ENCODE measurements around the gene SSUH2. TPM values are rescaled to one million over a fixed set of nuclear protein-coding genes. Genes with fewer than 3 reads are reported as not detected.

The SSUH2 gene
- total and polyA plus RNA-seq, 7 donors = 0.11 to 1.1 (median 0.36) TPM

DNA sequence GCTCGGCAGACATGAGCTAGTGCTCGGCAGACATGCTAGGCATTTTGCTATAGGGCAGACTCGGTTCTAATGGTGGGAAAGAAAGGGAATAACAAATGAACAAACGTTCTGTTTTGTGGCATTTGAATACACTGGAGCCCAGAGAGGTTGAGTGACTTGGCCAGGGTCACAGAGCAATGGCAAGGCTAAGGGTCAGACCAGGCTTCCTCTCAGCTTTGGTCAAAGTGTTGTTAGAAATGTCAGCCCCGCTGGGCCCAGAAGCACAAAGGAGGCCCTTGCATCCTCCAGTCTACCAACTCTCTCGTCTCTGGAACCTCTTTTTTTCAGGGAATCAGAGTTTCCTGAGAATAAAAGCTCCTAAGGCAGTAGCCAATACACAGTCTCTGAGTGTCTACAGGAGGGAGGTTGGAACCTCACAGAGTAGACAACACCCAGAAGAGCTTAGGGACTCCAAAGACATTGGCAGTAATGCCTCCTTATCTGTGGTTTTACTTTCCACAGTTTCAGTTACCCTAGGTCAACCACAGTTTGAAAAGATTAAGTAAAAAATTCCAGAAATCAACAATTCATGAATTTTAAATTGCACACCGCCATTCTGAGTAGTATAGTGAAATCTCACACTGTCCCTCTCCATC lies 47.3 kb downstream of the SSUH2 start:
- Histone ChIP-seq H3K27ac (peak overlapping the region; percentile 83), H3K27me3 (ENCODE audit: insufficient read depth in 3 of 3, low read length in 2 of 3) (no peaks in the 10 kb centered on the region), H3K4me1 (peaks cover 64% of the 10 kb centered on the region), H3K9me3 (no peaks in the 10 kb centered on the region), H3K36me3 (ENCODE audit: insufficient read depth in 1 of 2, low read depth in 1 of 2) (no peaks in the 10 kb centered on the region), H3K4me3 (no peak overlapping the region)
- ATAC-seq (no peak), DNase-seq (no peak)
- TF ChIP-seq, protein P1, sequence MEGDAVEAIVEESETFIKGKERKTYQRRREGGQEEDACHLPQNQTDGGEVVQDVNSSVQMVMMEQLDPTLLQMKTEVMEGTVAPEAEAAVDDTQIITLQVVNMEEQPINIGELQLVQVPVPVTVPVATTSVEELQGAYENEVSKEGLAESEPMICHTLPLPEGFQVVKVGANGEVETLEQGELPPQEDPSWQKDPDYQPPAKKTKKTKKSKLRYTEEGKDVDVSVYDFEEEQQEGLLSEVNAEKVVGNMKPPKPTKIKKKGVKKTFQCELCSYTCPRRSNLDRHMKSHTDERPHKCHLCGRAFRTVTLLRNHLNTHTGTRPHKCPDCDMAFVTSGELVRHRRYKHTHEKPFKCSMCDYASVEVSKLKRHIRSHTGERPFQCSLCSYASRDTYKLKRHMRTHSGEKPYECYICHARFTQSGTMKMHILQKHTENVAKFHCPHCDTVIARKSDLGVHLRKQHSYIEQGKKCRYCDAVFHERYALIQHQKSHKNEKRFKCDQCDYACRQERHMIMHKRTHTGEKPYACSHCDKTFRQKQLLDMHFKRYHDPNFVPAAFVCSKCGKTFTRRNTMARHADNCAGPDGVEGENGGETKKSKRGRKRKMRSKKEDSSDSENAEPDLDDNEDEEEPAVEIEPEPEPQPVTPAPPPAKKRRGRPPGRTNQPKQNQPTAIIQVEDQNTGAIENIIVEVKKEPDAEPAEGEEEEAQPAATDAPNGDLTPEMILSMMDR (IDR thresholded peaks at IDR 0.05) = no peak
- 48 to 61% (median 52%) methylated on average over 7 of the region's 7 CpGs for WGBS, 3 donors
- intact Hi-C loops (cut with DNase I) = no loop called here

DNA sequence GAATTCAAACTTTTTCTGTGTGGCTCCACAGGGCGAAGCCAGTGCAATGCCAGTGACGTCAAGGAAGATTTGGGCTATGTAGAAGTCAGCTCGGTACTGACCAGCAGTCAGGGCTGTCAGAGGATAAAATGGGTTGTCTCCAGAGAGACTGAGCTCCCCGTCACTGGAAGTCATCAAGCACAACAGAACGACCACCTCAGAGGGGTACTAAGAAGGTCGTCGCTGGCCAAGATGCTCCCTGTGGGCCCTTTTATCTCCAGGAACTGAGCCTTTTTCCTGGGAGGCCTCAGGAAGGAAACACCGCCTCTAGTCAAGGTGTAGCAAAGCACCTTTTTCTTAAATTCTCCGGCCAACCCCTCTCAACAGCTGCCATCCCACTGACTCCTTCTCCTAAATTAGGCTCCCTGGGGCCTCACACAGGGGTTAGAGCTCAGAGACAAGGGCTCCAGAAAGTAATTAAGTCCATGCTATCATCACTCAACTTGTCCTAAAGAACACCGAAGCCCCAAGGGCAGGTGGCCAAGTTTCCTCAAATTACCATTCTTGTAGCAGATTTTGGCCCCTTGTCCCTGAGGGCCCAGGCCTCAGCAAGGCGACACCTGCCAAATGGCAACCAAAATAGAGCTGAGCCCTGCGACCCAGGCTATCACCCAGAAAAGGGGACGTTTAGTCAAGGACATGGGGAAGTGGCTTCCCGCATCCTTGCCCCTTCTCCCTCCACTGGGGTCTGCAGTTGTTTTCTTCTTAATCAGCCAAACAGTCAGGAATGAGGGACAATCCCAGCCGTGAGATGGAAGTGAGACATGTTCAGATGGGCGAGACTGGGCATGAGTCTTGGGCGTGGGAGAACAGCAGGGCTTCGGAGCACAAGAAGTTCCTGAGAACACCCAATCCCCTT lies 48.0 kb downstream of the SSUH2 start:
- Histone ChIP-seq H3K36me3 (ENCODE audit: insufficient read depth in 1 of 2, low read depth in 1 of 2) (no peaks in the 10 kb centered on the region), H3K9me3 (no peaks in the 10 kb centered on the region), H3K4me1 (peaks cover 71% of the 10 kb centered on the region), H3K4me3 (no peak overlapping the region), H3K27me3 (ENCODE audit: insufficient read depth in 3 of 3, low read length in 2 of 3) (no peaks in the 10 kb centered on the region), H3K27ac (peak overlapping the region; percentile 83)
- TF ChIP-seq, protein P1 (IDR thresholded peaks at IDR 0.05) = no peak
- ATAC-seq = peak; percentile 22 to 62 (median 49)
- 27 to 44% (median 34%) methylated on average over 18 of the region's 18 CpGs for WGBS, 3 donors
- DNase-seq = peak; percentile 57 to 88
- intact Hi-C loops (cut with DNase I) = no loop called here

DNA sequence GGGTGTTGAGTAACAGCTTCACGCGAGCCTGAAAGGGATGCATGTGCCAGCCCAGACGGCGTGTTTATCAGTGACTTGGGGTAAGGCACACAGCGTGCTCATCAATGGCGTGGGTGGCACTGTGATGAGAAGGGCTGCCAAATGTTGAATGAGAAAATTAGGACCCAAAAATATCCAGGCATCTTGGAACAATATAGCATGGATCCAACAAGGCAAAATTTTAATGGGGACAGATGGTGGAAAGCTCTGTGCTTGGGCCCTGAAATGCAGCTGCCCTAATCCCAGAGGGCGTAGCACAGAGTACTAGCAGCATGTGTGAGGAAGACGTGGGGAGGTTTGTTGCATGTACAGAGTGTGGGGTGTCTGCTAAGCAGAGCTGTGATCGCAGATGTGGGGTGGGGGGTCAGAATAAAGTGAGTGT lies 48.9 kb downstream of the SSUH2 start:
- DNase-seq = peak in 1 of 2 donors; percentile 21
- H3K4me3 ChIP-seq = no peak overlapping the region
- intact Hi-C loops (cut with DNase I) = no loop called here
- H3K27ac ChIP-seq = peak overlapping the region; percentile 83
- 27 to 47% (median 29%) methylated on average over 9 of the region's 9 CpGs for WGBS, 3 donors
- H3K36me3 ChIP-seq (ENCODE audit: insufficient read depth in 1 of 2, low read depth in 1 of 2) = no peaks in the 10 kb centered on the region
- peaks cover 79% of the 10 kb centered on the region for H3K4me1 ChIP-seq
- TF ChIP-seq, protein P1 (IDR thresholded peaks at IDR 0.05) = no peak
- H3K9me3 ChIP-seq = no peaks in the 10 kb centered on the region
- H3K27me3 ChIP-seq (ENCODE audit: insufficient read depth in 3 of 3, low read length in 2 of 3) = no peaks in the 10 kb centered on the region
- peak in 1 of 4 donors; percentile 12 for ATAC-seq

DNA sequence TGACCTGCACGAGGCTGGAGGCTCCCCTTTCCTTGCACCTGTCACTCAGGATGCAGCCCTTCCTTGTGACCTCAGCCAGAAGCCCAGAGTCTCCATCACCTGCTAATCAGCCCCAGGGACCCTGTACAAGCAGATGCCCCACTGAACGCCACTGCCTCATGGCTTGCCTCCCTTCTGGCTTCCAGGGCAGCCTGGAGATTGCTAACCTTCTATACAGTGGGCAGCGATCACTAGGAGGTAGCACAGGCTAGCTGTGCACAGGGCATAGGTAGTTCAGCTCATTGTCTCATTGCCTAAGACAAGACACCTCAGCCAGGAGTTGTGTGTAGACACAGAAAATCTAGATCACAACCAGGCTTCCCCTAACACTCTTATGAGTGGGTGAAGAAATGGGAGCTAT lies 49.3 kb downstream of the SSUH2 start:
- H3K4me1 ChIP-seq = peaks cover 83% of the 10 kb centered on the region
- peak overlapping the region; percentile 83 for H3K27ac ChIP-seq
- no peak for DNase-seq
- TF ChIP-seq, protein P1 (IDR thresholded peaks at IDR 0.05) = no peak
- no peak for ATAC-seq
- 39 to 45% (median 43%) methylated on average over 3 of the region's 3 CpGs for WGBS, 3 donors
- no peaks in the 10 kb centered on the region for H3K9me3 ChIP-seq
- H3K36me3 ChIP-seq (ENCODE audit: insufficient read depth in 1 of 2, low read depth in 1 of 2) = no peaks in the 10 kb centered on the region
- H3K4me3 ChIP-seq = no peak overlapping the region
- H3K27me3 ChIP-seq (ENCODE audit: insufficient read depth in 3 of 3, low read length in 2 of 3) = no peaks in the 10 kb centered on the region
- intact Hi-C loops (cut with DNase I) = no loop called here
